Esophagus squamous epithelium (tissue), 5 donors: ENCODE results near the gene RUFY1. TPM values are rescaled to one million over a fixed set of nuclear protein-coding genes. Genes with fewer than 3 reads are reported as not detected.
A peak's percentile ranks its signal among the peaks of the same experiment; 100 is the strongest.
"Not testable (repeated sequence)": the region's sequence is repeated elsewhere in the genome, so short reads cannot be mapped to it uniquely, and the experiment has no call there.

Experiments
- DNase-seq: peaks from one replicate; lab custom pipeline; 2025; lab: John Stamatoyannopoulos, UW
- H3K27ac ChIP-seq, 4 donors: fragments of 200-600 bp; sonication (generic); one replicate each; pipeline ENCODE4 v1.5.1; 2016 to 2019; ENCODE audit warnings: mild to moderate bottlenecking in 1 of 4
- H3K27me3 ChIP-seq, 4 donors: fragments of 200-600 bp; sonication (generic); 1 replicate in 3 of 4; 2 replicates in 1 of 4; pipeline versions ENCODE4 v1.5.1 to v1.6.0; 2017 to 2021; ENCODE audit warnings: antibody characterized with exemption in 1 of 4
- H3K36me3 ChIP-seq, 3 donors: fragments of 200-600 bp; sonication (generic); one replicate each; pipeline ENCODE4 v1.5.1; 2016 to 2019
- H3K4me1 ChIP-seq, 3 donors: fragments of 200-600 bp; sonication (generic); one replicate each; pipeline ENCODE4 v1.5.1; 2017 to 2019
- H3K4me3 ChIP-seq, 4 donors: fragments of 200-600 bp; sonication (generic); 1 replicate in 3 of 4; 2 replicates in 1 of 4; pipeline ENCODE4 v1.5.1; 2016 to 2019; ENCODE audit warnings: mild to moderate bottlenecking in 2 of 4, moderate library complexity in 1 of 4
- H3K9me3 ChIP-seq, 3 donors: fragments of 200-600 bp; sonication (generic); one replicate each; pipeline ENCODE4 v1.5.1; 2016 to 2019
- POLR2A ChIP-seq, 4 donors: fragments of 450-650 bp; IDR thresholded peaks; one replicate each; pipeline ENCODE4 v1.6.1; 2017; ENCODE audit warnings: antibody characterized with exemption in 4 of 4, mild to moderate bottlenecking in 4 of 4, moderate library complexity in 3 of 4
- WGBS, 2 donors: methylation state at CpG; one replicate each; pipeline ENCODE4 v1.1.5; 2018; 5-methylcytosine and 5-hydroxymethylcytosine counted together
- intact Hi-C: fragments of 100-400 bp; cut with DNase I; formaldehyde crosslinking; loops from one replicate; pipeline ENCODE4 v1.15.0; 2022
- total RNA-seq, 4 donors: library from RNA; depleted of rRNA; stranded (reverse); fragments of >200 nt; gene quantifications; one replicate each; pipeline ENCODE4 v1.1.0, GENCODE V29; 2016
- TF ChIP-seq, protein P1 (sequence below), 6 experiments: fragments of 450-650 bp in 4 of 6; fragments of 200-600 bp in 2 of 6; sonication (generic) in 2 of 6; IDR thresholded peaks; one replicate each; pipeline ENCODE4 v1.5.1; 2016 to 2019; ENCODE audit warnings: antibody characterized with exemption in 6 of 6, mild to moderate bottlenecking in 4 of 6, moderate library complexity in 4 of 6
- donor health status: DM: yes; HTN: yes; CAD: no.

Gene RUFY1, protein sequence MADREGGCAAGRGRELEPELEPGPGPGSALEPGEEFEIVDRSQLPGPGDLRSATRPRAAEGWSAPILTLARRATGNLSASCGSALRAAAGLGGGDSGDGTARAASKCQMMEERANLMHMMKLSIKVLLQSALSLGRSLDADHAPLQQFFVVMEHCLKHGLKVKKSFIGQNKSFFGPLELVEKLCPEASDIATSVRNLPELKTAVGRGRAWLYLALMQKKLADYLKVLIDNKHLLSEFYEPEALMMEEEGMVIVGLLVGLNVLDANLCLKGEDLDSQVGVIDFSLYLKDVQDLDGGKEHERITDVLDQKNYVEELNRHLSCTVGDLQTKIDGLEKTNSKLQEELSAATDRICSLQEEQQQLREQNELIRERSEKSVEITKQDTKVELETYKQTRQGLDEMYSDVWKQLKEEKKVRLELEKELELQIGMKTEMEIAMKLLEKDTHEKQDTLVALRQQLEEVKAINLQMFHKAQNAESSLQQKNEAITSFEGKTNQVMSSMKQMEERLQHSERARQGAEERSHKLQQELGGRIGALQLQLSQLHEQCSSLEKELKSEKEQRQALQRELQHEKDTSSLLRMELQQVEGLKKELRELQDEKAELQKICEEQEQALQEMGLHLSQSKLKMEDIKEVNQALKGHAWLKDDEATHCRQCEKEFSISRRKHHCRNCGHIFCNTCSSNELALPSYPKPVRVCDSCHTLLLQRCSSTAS
- total RNA-seq: 10 to 100 TPM; 27.1 to 63.8 (median 45.8) TPM

GRCh38 chr5:179550511-179551342, at the start of gene RUFY1:
RUFY1 (plus strand) TSS chr5:179550554; CDS start chr5:179550570, 16 bp downstream.
- Histone ChIP-seq H3K36me3 (no peaks in the 10 kb centered on the region), H3K27me3 (no peaks in the 10 kb centered on the region), H3K9me3 (no peaks in the 10 kb centered on the region), H3K4me3 (peak within 1 kb of the TSS; percentile 76 to 92 (median 79)), H3K4me1 (peaks cover 12 to 59% (median 34%) of the 10 kb centered on the region in 3 donors), H3K27ac (peak within 1 kb of the TSS; percentile 93 to 99 (median 96))
- intact Hi-C loops: loop anchor here (5.0 kb wide), 1 partner anchor 72 kb away; the partner anchor contains the start of gene HNRNPH1
- peak; percentile 49 for DNase-seq
- TF ChIP-seq, protein P1, sequence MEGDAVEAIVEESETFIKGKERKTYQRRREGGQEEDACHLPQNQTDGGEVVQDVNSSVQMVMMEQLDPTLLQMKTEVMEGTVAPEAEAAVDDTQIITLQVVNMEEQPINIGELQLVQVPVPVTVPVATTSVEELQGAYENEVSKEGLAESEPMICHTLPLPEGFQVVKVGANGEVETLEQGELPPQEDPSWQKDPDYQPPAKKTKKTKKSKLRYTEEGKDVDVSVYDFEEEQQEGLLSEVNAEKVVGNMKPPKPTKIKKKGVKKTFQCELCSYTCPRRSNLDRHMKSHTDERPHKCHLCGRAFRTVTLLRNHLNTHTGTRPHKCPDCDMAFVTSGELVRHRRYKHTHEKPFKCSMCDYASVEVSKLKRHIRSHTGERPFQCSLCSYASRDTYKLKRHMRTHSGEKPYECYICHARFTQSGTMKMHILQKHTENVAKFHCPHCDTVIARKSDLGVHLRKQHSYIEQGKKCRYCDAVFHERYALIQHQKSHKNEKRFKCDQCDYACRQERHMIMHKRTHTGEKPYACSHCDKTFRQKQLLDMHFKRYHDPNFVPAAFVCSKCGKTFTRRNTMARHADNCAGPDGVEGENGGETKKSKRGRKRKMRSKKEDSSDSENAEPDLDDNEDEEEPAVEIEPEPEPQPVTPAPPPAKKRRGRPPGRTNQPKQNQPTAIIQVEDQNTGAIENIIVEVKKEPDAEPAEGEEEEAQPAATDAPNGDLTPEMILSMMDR (IDR thresholded peaks at IDR 0.05): peak in 2 of 6 experiments; percentile 29 to 49
- peak in 3 of 4 donors; percentile 54 to 91 (median 78) for TF ChIP-seq POLR2A (IDR thresholded peaks at IDR 0.05)
- WGBS, 2 donors: 0% methylated on average over 10 to 12 of the region's 109 CpGs

- H3K9me3 ChIP-seq, H3K36me3 ChIP-seq, DNase-seq, intact Hi-C loops, H3K27ac ChIP-seq, H3K4me1 ChIP-seq, H3K4me3 ChIP-seq: not testable (repeated sequence)
- WGBS, 2 donors: no CpG with 5 or more reads among the region's 11 CpGs
- peaks cover 0 to 28% (median 0%) of the 10 kb centered on the region in 4 donors for H3K27me3 ChIP-seq
Measured at GRCh38 chr5:179501997-179502396, 48.4 kb upstream of the RUFY1 start.

- peaks cover 0 to 27% (median 0%) of the 10 kb centered on the region in 4 donors for H3K27me3 ChIP-seq
- H3K36me3 ChIP-seq, H3K27ac ChIP-seq, H3K4me1 ChIP-seq, H3K9me3 ChIP-seq, DNase-seq, H3K4me3 ChIP-seq, intact Hi-C loops: not testable (repeated sequence)
- WGBS, 2 donors: 94% methylated on average over 6 of the region's 8 CpGs; no CpG with 5 or more reads in 1 of the 2 donors
Measured at GRCh38 chr5:179502420-179502819, 47.9 kb upstream of the RUFY1 start.

DNA sequence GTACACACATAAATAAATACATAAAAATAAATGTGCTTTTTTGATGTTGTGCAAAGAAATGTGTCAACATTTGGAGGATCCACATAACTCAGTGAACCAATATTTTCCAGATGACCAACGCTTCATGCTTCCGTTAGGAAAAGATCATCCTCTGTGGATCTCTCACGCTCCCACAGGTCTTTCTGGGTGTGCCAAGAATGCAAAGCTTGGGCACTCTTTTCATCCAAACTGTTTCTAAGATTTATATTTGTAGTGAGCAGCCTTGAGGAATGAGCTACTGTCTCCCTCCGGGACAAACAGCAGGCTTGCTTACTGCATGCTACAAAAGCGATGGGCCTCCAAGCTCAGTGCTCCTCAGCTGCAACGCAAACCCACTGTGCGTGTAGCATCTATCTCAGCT, 46.2 kb upstream of the RUFY1 start:
- Histone ChIP-seq H3K4me3 (no peak overlapping the region), H3K4me1 (no peaks in the 10 kb centered on the region), H3K36me3 (no peaks in the 10 kb centered on the region), H3K27ac (no peak overlapping the region), H3K27me3 (peaks cover 0 to 9% (median 0%) of the 10 kb centered on the region in 4 donors), H3K9me3 (no peaks in the 10 kb centered on the region)
- intact Hi-C loops: no loop called here
- 40 to 42% methylated on average over 4 to 7 of the region's 7 CpGs for WGBS, 2 donors
- no peak for DNase-seq
- TF ChIP-seq, protein P1 (IDR thresholded peaks at IDR 0.05): no peak
- no peak for TF ChIP-seq POLR2A (IDR thresholded peaks at IDR 0.05)

DNA sequence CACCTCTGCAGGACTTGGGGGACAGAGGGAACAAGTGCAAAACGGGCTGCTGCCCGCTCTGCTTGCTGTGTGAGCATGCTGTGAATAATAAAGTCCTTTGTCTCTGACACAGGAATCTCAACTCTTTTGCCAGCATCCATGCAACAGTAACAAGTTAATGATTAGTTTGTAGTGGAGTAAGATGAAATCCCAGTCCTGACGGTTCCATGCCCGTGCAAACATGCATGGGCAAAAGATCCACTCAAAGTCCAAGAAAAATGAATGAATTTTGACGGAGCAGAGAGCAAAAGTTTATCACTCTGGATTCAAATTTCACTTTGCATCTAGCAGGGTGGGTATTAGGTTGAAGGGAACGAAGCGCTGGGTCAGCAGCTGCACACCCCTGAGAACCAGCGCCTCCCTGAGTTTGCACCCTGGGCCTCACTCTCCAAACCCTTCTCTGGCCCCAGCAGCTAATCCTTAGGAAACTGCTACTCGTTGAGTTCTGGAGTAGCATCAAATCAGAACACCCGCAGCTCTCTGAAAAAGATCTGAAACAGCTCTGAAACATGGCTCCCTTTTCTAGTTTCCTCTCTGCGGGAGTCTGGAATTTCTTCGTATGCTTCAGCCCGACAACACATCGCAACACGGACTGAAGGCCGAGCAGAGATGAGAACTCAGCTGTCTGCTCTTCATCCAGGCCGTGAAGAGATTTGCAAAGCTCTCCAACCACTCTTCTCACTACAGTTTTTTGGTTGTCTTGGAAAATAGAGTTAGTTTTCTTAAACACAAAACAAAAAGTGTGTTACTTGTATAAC, 45.6 kb upstream of the RUFY1 start:
- DNase-seq: no peak
- TF ChIP-seq, protein P1 (IDR thresholded peaks at IDR 0.05): no peak
- no peak for TF ChIP-seq POLR2A (IDR thresholded peaks at IDR 0.05)
- Histone ChIP-seq H3K27me3 (peaks cover 0 to 6% (median 0%) of the 10 kb centered on the region in 4 donors), H3K4me3 (no peak overlapping the region), H3K9me3 (no peaks in the 10 kb centered on the region), H3K36me3 (no peaks in the 10 kb centered on the region), H3K4me1 (no peaks in the 10 kb centered on the region), H3K27ac (no peak overlapping the region)
- intact Hi-C loops: no loop called here
- WGBS, 2 donors: 52 to 55% methylated on average over 16 to 17 of the region's 17 CpGs
